HepG2 (cell line): ENCODE results near the gene OSBPL3. TPM values are rescaled to one million over a fixed set of nuclear protein-coding genes. Genes with fewer than 3 reads are reported as not detected.

Experiments used
- ATAC-seq: fragments of 200-7000 bp; cut with Tn5 transposase; 3 replicates; pipeline ENCODE4 v1.9.1; 2020; ENCODE audit warnings: mild to moderate bottlenecking, moderate library complexity
- BruUV-seq: library from RNA; stranded (reverse); fragments of 400-500 nt; replicated peaks from 2 replicates; lab custom pipeline; 2021; lab: Mats Ljungman, UMichigan
- CTCF ChIA-PET: fragments of 300-600 bp; formaldehyde crosslinking; extraction: SDS; loops from one replicate; lab custom pipeline; 2021; ENCODE audit warnings: low total read pairs, inconsistent platforms, low intra/inter-chr PET ratio; lab: Yijun Ruan, JAX
- POLR2A ChIA-PET: fragments of 350-600 bp; sonication (Branson Sonifier 250); formaldehyde crosslinking; loops from one replicate; lab custom pipeline; 2020; ENCODE audit warnings: antibody characterized with exemption, inconsistent platforms; lab: Yijun Ruan, JAX
- DNase-seq: peaks from one replicate; pipeline ENCODE4 v3.0.0-alpha.2; 2015; ENCODE audit warnings: low spot score
- FAIRE-seq: peaks from 3 replicates; lab custom pipeline; 2011; peaks lifted over from hg19 to GRCh38; lab: Jason Lieb, UNC
- H2AFZ ChIP-seq: one replicate; pipeline ENCODE4 v1.6.1; 2011; ENCODE audit warnings: low read length, inconsistent platforms
- H3K27ac ChIP-seq: fragments of 300-600 bp; 3 replicates; pipeline ENCODE4 v1.8.0; 2011; ENCODE audit warnings: mixed run types, mild to moderate bottlenecking, mixed read lengths, low read length, inconsistent platforms; ENCODE audit not compliant: insufficient read depth; ENCODE audit errors: extremely low read length
- H3K27me3 ChIP-seq, 2 experiments: fragments of 200-600 bp in 1 of 2; 2 replicates in 1 of 2; 3 replicates in 1 of 2; pipeline versions ENCODE4 v1.6.0 to v1.8.0; 2011; ENCODE audit warnings: low read length in 2 of 2, mild to moderate bottlenecking in 2 of 2, moderate library complexity in 2 of 2, inconsistent platforms in 1 of 2; ENCODE audit not compliant: insufficient read depth in 2 of 2, control insufficient read depth in 1 of 2
- H3K36me3 ChIP-seq, 2 experiments: fragments of 200-600 bp in 1 of 2; replicated peaks in 1 of 2; 2 replicates in 1 of 2; 3 replicates in 1 of 2; pipeline versions ENCODE4 v1.5.1 to v1.8.0; 2011; ENCODE audit warnings: low read length in 2 of 2, inconsistent platforms in 1 of 2; ENCODE audit not compliant: insufficient read depth in 2 of 2, control insufficient read depth in 1 of 2
- H3K4me1 ChIP-seq: 2 replicates; pipeline ENCODE4 v1.5.1; 2012; ENCODE audit warnings: low read length, inconsistent platforms; ENCODE audit not compliant: insufficient read depth
- H3K4me2 ChIP-seq: 2 replicates; pipeline ENCODE4 v1.6.0; 2011; ENCODE audit warnings: low read depth, low read length, inconsistent platforms
- H3K4me3 ChIP-seq, 3 experiments: fragments of 200-600 bp in 1 of 3; sonication (generic), shearing (Covaris generic) in 1 of 3; replicated peaks in 1 of 3; 2 replicates each; pipeline ENCODE4 v1.5.1; 2011 to 2016; ENCODE audit warnings: low read length in 3 of 3, inconsistent platforms in 2 of 3, low read depth in 2 of 3, mild to moderate bottlenecking in 2 of 3, control low read depth in 1 of 3, mixed read lengths in 1 of 3; ENCODE audit not compliant: insufficient read depth in 1 of 3
- H3K79me2 ChIP-seq: one replicate; pipeline ENCODE4 v1.6.1; 2011; ENCODE audit warnings: low read length, inconsistent platforms; ENCODE audit not compliant: insufficient read depth
- H3K9ac ChIP-seq: 2 replicates; pipeline ENCODE4 v1.6.0; 2011; ENCODE audit warnings: mild to moderate bottlenecking, low read depth, low read length, inconsistent platforms; ENCODE audit not compliant: insufficient read depth
- H3K9me3 ChIP-seq: 2 replicates; pipeline ENCODE4 v1.5.1; 2012; ENCODE audit warnings: mild to moderate bottlenecking, low read length
- H4K20me1 ChIP-seq: 2 replicates; pipeline ENCODE4 v1.6.0; 2011; ENCODE audit warnings: inconsistent platforms, mild to moderate bottlenecking, low read length, moderate library complexity; ENCODE audit not compliant: insufficient read depth
- SP1 ChIP-seq, 2 experiments: fragments of 450-650 bp in 1 of 2; sonication (generic) in 1 of 2; formaldehyde crosslinking in 1 of 2; IDR thresholded peaks; 2 replicates each; pipeline versions ENCODE4 v1.4.0 to v1.6.1; 2016 to 2020; ENCODE audit warnings: missing genetic modification reagents in 1 of 2
- YEATS4 ChIP-seq: sonication (generic); formaldehyde crosslinking; IDR thresholded peaks from 2 replicates; pipeline ENCODE4 v1.4.0; 2020; ENCODE audit warnings: missing genetic modification reagents, borderline replicate concordance
- ZNF234 ChIP-seq: sonication (generic); formaldehyde crosslinking; conservative IDR thresholded peaks from 2 replicates; pipeline ENCODE4 v1.5.1; 2020; ENCODE audit warnings: mild to moderate bottlenecking, missing genetic modification reagents
- ZNF337 ChIP-seq: sonication (generic); formaldehyde crosslinking; IDR thresholded peaks from 2 replicates; pipeline ENCODE4 v1.5.1; 2020; ENCODE audit warnings: missing genetic modification reagents, low read depth, mild to moderate bottlenecking, borderline replicate concordance
- ZNF430 ChIP-seq: sonication (generic); formaldehyde crosslinking; IDR thresholded peaks from 2 replicates; pipeline ENCODE4 v1.9.0; 2021; ENCODE audit warnings: mild to moderate bottlenecking, missing genetic modification reagents
- ZNF746 ChIP-seq: sonication (generic); formaldehyde crosslinking; IDR thresholded peaks from 2 replicates; pipeline ENCODE4 v1.8.0; 2022; ENCODE audit warnings: mild to moderate bottlenecking, missing genetic modification reagents
- WGBS: methylation state at CpG from one replicate; pipeline ENCODE4 v1.1.6; 2017; ENCODE audit warnings: low lambda C conversion rate; 5-methylcytosine and 5-hydroxymethylcytosine counted together
- in situ Hi-C: cut with HindIII; loops from 2 replicates; pipeline ENCODE4 v1.10.0; 2017; ENCODE audit warnings: low pct_unique_long_range_greater_than_20kb; ENCODE audit not compliant: extremely low pct_ligation_motif_present
- intact Hi-C: fragments of 100-400 bp; cut with micrococcal nuclease; formaldehyde crosslinking; loops from one replicate; pipeline ENCODE4 v1.10.0; 2022; ENCODE audit not compliant: unreplicated experiment
- polyA plus RNA-seq, 8 experiments: library from polyadenylated mRNA; depleted of rRNA in 3 of 8; stranded (reverse) in 7 of 8; unstranded in 1 of 8; fragments of >200 nt; fragmentation: Illumina TruSeq in 4 of 8; extraction: Trizol in 4 of 8; gene quantifications; 2 replicates each; pipeline versions ENCODE4 v1.2.1 to v1.2.3, GENCODE V29; 2011 to 2016; ENCODE audit warnings: low read depth in 4 of 8, missing spikeins in 1 of 8, mixed read lengths in 1 of 8; ENCODE audit not compliant: insufficient read depth in 1 of 8
- total RNA-seq, 5 experiments: library from RNA; depleted of rRNA; stranded (reverse); fragments of >200 nt; fragmentation: Illumina TruSeq; extraction: Trizol; gene quantifications; 2 replicates each; pipeline ENCODE4 v1.2.3, GENCODE V29; 2016; ENCODE audit warnings: low read depth in 1 of 5
- TF ChIP-seq, protein P1 (sequence below): sonication (generic); formaldehyde crosslinking; IDR thresholded peaks from 2 replicates; pipeline ENCODE4 v1.8.1; 2023; ENCODE audit warnings: missing genetic modification reagents, mild to moderate bottlenecking, borderline replicate concordance
- TF ChIP-seq, protein P2 (sequence below): sonication (generic); formaldehyde crosslinking; IDR thresholded peaks from 2 replicates; pipeline ENCODE4 v1.8.0; 2022; ENCODE audit warnings: mild to moderate bottlenecking, missing genetic modification reagents; ENCODE audit not compliant: insufficient replicate concordance
- TF ChIP-seq, protein P3 (sequence below): IDR thresholded peaks from 2 replicates; pipeline ENCODE4 v1.6.1; 2012; ENCODE audit warnings: inconsistent platforms
- TF ChIP-seq, protein P4 (sequence below): sonication (generic); formaldehyde crosslinking; IDR thresholded peaks from 2 replicates; pipeline ENCODE4 v1.5.0; 2020; ENCODE audit warnings: missing genetic modification reagents
- TF ChIP-seq, protein P5 (sequence below): sonication (generic); formaldehyde crosslinking; IDR thresholded peaks from 2 replicates; pipeline ENCODE4 v1.4.0; 2020; ENCODE audit warnings: missing genetic modification reagents, borderline replicate concordance

OSBPL3 gene
- total and polyA plus RNA-seq, 2 of the 13 experiments (the other 11 are each of a cell fraction or from before 2014, with no cell fraction given) = 8.8 to 28.9 TPM

DNA sequence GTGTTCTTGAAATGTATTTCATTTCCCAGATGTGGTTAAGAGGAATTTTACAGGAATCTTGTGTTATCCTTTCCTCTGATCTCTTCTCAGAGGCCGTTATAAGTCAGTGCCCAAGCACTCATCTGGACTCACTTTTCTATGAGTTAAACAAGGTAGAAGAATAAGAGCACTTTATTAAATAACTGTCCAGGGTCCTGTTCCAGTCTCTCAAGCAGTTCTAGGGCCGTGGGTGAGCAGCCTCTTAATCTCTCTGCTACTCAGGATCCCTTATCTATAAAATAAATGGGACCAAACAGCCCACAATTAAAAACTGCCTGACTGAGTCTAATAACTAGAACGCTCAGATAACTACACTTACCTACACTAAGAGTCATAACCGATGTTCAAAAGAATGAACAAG lies 111.2 kb downstream of the OSBPL3 start:
- H3K4me2 ChIP-seq = no peak overlapping the region
- H2AFZ ChIP-seq = no peak overlapping the region
- POLR2A ChIA-PET = no interaction called here
- H3K9ac ChIP-seq = no peak overlapping the region
- H3K4me3 ChIP-seq = no peak overlapping the region
- no TSS peak for BruUV-seq
- no peak for FAIRE-seq
- ATAC-seq = no peak
- no peaks in the 10 kb centered on the region for H3K9me3 ChIP-seq
- TF ChIP-seq, protein P1, sequence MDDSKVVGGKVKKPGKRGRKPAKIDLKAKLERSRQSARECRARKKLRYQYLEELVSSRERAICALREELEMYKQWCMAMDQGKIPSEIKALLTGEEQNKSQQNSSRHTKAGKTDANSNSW = no peak
- TF ChIP-seq, protein P2, sequence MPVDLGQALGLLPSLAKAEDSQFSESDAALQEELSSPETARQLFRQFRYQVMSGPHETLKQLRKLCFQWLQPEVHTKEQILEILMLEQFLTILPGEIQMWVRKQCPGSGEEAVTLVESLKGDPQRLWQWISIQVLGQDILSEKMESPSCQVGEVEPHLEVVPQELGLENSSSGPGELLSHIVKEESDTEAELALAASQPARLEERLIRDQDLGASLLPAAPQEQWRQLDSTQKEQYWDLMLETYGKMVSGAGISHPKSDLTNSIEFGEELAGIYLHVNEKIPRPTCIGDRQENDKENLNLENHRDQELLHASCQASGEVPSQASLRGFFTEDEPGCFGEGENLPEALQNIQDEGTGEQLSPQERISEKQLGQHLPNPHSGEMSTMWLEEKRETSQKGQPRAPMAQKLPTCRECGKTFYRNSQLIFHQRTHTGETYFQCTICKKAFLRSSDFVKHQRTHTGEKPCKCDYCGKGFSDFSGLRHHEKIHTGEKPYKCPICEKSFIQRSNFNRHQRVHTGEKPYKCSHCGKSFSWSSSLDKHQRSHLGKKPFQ = no peak
- TF ChIP-seq, protein P3, sequence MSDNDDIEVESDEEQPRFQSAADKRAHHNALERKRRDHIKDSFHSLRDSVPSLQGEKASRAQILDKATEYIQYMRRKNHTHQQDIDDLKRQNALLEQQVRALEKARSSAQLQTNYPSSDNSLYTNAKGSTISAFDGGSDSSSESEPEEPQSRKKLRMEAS = no peak
- TF ChIP-seq, all 625 proteins: peak for 0
- WGBS = 82% methylated on average over 4 of the region's 4 CpGs
- Histone ChIP-seq H4K20me1 (no peaks in the 10 kb centered on the region), H3K4me1 (no peaks in the 10 kb centered on the region), H3K27ac (no peak overlapping the region), H3K27me3 (no peaks in the 10 kb centered on the region), H3K79me2 (no peaks in the 10 kb centered on the region), H3K36me3 (peaks cover 12 to 24% of the 10 kb centered on the region in 2 experiments)
- in situ Hi-C loops = no loop called here
- DNase-seq = no peak
- intact Hi-C loops = no loop called here
- CTCF ChIA-PET = no interaction called here

DNA sequence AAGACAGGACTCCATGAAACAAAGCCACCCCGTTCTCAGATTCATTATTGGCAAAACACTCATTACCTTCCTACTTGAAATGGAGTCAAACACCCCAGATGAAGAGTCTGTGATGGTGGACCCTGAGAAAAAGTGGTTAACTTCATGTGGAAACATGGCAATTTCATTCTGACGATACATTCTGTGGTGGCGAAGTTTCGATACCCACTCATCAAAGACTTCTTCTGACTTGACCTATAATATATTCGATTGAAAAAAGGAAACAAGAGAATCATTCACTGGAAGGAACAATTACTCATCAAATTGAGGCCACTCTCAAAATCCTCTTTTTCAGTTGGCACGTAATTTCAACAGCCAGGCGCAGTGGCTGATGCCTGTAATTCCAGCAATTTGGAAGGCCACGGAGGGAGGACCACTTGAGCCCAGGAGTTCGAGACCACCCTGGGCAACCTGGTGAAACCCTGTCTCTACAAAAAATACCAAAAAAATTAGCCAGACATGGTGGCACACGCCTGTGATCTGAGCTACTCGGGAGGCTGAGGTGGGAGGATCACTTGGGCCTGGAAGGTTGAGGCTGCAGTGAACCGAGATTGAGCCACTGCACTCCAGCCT lies 113.9 kb downstream of the OSBPL3 start:
- Histone ChIP-seq H3K9ac (no peak overlapping the region), H3K9me3 (no peaks in the 10 kb centered on the region), H4K20me1 (no peaks in the 10 kb centered on the region), H3K4me2 (no peak overlapping the region), H2AFZ (no peak overlapping the region), H3K4me3 (no peak overlapping the region), H3K27ac (no peak overlapping the region), H3K4me1 (no peaks in the 10 kb centered on the region), H3K27me3 (no peaks in the 10 kb centered on the region), H3K79me2 (no peaks in the 10 kb centered on the region), H3K36me3 (peaks cover 10 to 21% of the 10 kb centered on the region in 2 experiments)
- FAIRE-seq (no peak), ATAC-seq (no peak), DNase-seq (no peak)
- intact Hi-C loops (no loop called here), in situ Hi-C loops (no loop called here)
- BruUV-seq = no TSS peak
- WGBS = 95% methylated on average over 12 of the region's 12 CpGs
- ChIA-PET CTCF (no interaction called here), POLR2A (no interaction called here)
- TF ChIP-seq ZNF234 (no peak), YEATS4 (no peak), SP1 (IDR thresholded peaks at IDR 0.05) (no peak), SP1 (CRISPR knock-in tag; IDR thresholded peaks at IDR 0.05) (no peak), ZNF430 (CRISPR knock-in tag) (no peak), ZNF746 (CRISPR knock-in tag) (no peak), ZNF337 (CRISPR knock-in tag) (no peak)
- TF ChIP-seq, protein P4, sequence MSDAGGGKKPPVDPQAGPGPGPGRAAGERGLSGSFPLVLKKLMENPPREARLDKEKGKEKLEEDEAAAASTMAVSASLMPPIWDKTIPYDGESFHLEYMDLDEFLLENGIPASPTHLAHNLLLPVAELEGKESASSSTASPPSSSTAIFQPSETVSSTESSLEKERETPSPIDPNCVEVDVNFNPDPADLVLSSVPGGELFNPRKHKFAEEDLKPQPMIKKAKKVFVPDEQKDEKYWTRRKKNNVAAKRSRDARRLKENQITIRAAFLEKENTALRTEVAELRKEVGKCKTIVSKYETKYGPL (CRISPR knock-in tag) = no peak
- TF ChIP-seq, protein P5, sequence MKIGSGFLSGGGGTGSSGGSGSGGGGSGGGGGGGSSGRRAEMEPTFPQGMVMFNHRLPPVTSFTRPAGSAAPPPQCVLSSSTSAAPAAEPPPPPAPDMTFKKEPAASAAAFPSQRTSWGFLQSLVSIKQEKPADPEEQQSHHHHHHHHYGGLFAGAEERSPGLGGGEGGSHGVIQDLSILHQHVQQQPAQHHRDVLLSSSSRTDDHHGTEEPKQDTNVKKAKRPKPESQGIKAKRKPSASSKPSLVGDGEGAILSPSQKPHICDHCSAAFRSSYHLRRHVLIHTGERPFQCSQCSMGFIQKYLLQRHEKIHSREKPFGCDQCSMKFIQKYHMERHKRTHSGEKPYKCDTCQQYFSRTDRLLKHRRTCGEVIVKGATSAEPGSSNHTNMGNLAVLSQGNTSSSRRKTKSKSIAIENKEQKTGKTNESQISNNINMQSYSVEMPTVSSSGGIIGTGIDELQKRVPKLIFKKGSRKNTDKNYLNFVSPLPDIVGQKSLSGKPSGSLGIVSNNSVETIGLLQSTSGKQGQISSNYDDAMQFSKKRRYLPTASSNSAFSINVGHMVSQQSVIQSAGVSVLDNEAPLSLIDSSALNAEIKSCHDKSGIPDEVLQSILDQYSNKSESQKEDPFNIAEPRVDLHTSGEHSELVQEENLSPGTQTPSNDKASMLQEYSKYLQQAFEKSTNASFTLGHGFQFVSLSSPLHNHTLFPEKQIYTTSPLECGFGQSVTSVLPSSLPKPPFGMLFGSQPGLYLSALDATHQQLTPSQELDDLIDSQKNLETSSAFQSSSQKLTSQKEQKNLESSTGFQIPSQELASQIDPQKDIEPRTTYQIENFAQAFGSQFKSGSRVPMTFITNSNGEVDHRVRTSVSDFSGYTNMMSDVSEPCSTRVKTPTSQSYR (CRISPR knock-in tag) = no peak
